ENCODE results near the gene NHERF1. TPM values are rescaled to one million over a fixed set of nuclear protein-coding genes. Genes with fewer than 3 reads are reported as not detected.

The NHERF1 gene
- total and polyA plus RNA-seq, 2 of the 8 experiments (the other 6 are each of a cell fraction or from before 2014, with no cell fraction given): 92.9 to 99.2 TPM

GRCh38 chr17:74763565-74764387 is 15.3 kb downstream of the NHERF1 start:
- H3K23ac ChIP-seq (ENCODE audit: insufficient read length): no peak overlapping the region
- H4K20me1 ChIP-seq (replicated peaks in 1 of 2; ENCODE audit: control insufficient read depth in 1 of 2, insufficient read depth in 2 of 2, low read length in 2 of 2): peaks cover 2 to 16% of the 10 kb centered on the region in 2 experiments
- no peak overlapping the region for H2AK5ac ChIP-seq (ENCODE audit: low read depth, low read length)
- H2BK5ac ChIP-seq (ENCODE audit: low read depth, low read length): no peak overlapping the region
- H4K91ac ChIP-seq (replicated peaks; ENCODE audit: insufficient read length, low read length): no peak overlapping the region
- H3K27ac ChIP-seq (ENCODE audit: low read depth, low read length): no peak overlapping the region; the same call in 1 of the 2 replicates
- peaks cover 0 to 25% of the 10 kb centered on the region in 2 experiments; a peak in 1 of 4 replicates for H3K79me2 ChIP-seq (ENCODE audit: control insufficient read depth in 1 of 2, insufficient read depth in 2 of 2, low read length in 2 of 2)
- no peak overlapping the region for H3K4ac ChIP-seq (replicated peaks; ENCODE audit: insufficient read length, low read depth, low read length)
- peaks cover 16% of the 10 kb centered on the region for H3K79me1 ChIP-seq (ENCODE audit: low read depth, low read length)
- H3K14ac ChIP-seq (ENCODE audit: insufficient read length): no peak overlapping the region
- peak overlapping the region; percentile 59 for H4K5ac ChIP-seq (ENCODE audit: insufficient read length, low read depth, low read length)
- H3K4me1 ChIP-seq (replicated peaks in 1 of 4; ENCODE audit: control insufficient read depth in 3 of 4, insufficient read depth in 4 of 4, low read length in 3 of 4): peaks cover 10 to 54% (median 38%) of the 10 kb centered on the region in 4 experiments
- no peak overlapping the region; the same call in 1 of the 2 replicates for H4K8ac ChIP-seq (ENCODE audit: extremely low read depth, insufficient read depth, low read length)
- peak overlapping the region; percentile 2; the same call in 1 of the 2 replicates for H2BK15ac ChIP-seq (ENCODE audit: low read length)
- no peaks in the 10 kb centered on the region for H3K23me2 ChIP-seq (ENCODE audit: low read depth, low read length)
- H3K4me3 ChIP-seq (ENCODE audit: extremely low read depth in 1 of 4, insufficient read depth in 2 of 4, low read depth in 3 of 4, low read length in 4 of 4): no peak overlapping the region
- ChIA-PET CTCF (ENCODE audit: partially characterized antibody) (interaction anchor here (0.6 to 15.7 kb wide), 10 partner anchors 7 to 106 kb away, joined by 3 to 231 read pairs (median 6); partner anchors contain the start of genes NAT9 and RAB37), POLR2A (ENCODE audit: partially characterized antibody) (interaction anchor here (1.1 to 6.5 kb wide), 6 partner anchors 10 to 18 kb away, joined by 3 to 70 read pairs (median 6); a partner anchor contains a TSS)
- no peak overlapping the region for H2BK12ac ChIP-seq (ENCODE audit: low read depth, low read length)
- H3K4me2 ChIP-seq (ENCODE audit: insufficient read depth in 1 of 2, low read depth in 2 of 2, low read length in 2 of 2): peak overlapping the region; percentile 2 to 9; a peak in 1 of 4 replicates
- WGBS, 2 experiments (ENCODE audit: extremely low coverage in 1 of 2, insufficient coverage in 1 of 2, insufficient read length in 1 of 2, insufficient replicate concordance in 2 of 2, low coverage in 1 of 2, low lambda C conversion rate in 2 of 2, missing lambda C conversion rate in 1 of 2): 76% methylated on average over 13 of the region's 16 CpGs; no CpG with 5 or more reads in 1 of the 2 experiments
- H2AFZ ChIP-seq (ENCODE audit: low read length): no peak overlapping the region
- no peak overlapping the region for H2BK20ac ChIP-seq (ENCODE audit: low read length)
- FAIRE-seq: no peak
- H2BK120ac ChIP-seq (replicated peaks; ENCODE audit: low read depth, low read length): no peak overlapping the region
- H3K9ac ChIP-seq (replicated peaks in 1 of 4; ENCODE audit: extremely low read depth in 1 of 4, low read depth in 3 of 4, low read length in 3 of 4): no peak overlapping the region
- H3K27me3 ChIP-seq (replicated peaks in 1 of 4; ENCODE audit: control insufficient read depth in 3 of 4, extremely low read depth in 1 of 4, insufficient read depth in 3 of 4, low read length in 3 of 4): no peaks in the 10 kb centered on the region
- peaks cover 0 to 10% (median under 1%) of the 10 kb centered on the region in 4 experiments; a peak in 4 of 8 replicates for H3K36me3 ChIP-seq (ENCODE audit: control insufficient read depth in 2 of 4, insufficient read depth in 4 of 4, low read length in 3 of 4)
- no peak overlapping the region; the same call in 1 of the 2 replicates for H3K18ac ChIP-seq (ENCODE audit: extremely low read depth, low read length)
- no peaks in the 10 kb centered on the region for H3K9me3 ChIP-seq (ENCODE audit: insufficient read depth in 2 of 2, low read depth in 1 of 2, low read length in 1 of 2)
- no peak overlapping the region for H3K56ac ChIP-seq (replicated peaks; ENCODE audit: insufficient read length, low read depth, low read length)
- no peak for DNase-seq (ENCODE audit: low read depth in 1 of 2, low spot score in 2 of 2)
- no peak for TF ChIP-seq POLR2AphosphoS5 (IDR thresholded peaks at IDR 0.05; ENCODE audit: low read depth, low read length)

Data from H1 (cell line).